Measurements from ENCODE around the gene AUTS2.
"Not testable (repeated sequence)": the region's sequence is repeated elsewhere in the genome, so short reads cannot be mapped to it uniquely, and the experiment has no call there.

AUTS2 gene

DNA sequence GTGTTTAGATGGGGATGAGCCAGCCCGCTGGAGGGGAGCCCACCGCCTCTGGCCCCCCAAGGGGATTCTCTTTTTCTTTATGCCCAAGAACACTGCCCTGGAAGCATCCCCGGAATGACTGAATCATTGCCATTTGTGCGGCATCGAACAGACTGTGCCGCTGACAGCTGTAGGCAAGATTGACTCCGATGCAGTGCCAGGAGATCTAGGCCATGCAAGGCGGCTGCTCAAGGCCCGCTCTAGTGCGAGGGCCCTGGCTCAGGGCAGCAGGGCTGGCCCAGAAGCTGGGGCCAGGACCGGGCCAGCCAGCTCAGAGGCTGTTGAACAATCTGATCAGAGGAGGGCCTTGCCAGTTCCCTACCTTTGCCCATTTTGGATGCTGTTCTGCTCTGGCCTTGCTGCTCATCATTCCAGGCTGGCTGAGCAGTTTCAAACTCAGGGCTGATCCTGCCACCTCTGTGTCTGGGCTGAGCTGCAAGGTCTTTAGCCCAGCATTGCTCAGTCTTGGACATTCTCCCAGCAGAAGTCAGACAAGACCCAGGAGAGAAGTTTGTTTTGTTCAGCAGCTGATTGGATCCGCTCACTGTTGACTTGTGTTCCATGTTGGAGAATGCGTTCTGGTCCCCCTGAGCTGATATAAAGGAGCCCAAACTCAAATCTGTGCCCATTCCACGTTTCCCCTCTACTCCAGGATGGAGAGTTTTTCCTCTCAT, 1048.4 kb downstream of the AUTS2 start:
- no peak for DNase-seq

DNA sequence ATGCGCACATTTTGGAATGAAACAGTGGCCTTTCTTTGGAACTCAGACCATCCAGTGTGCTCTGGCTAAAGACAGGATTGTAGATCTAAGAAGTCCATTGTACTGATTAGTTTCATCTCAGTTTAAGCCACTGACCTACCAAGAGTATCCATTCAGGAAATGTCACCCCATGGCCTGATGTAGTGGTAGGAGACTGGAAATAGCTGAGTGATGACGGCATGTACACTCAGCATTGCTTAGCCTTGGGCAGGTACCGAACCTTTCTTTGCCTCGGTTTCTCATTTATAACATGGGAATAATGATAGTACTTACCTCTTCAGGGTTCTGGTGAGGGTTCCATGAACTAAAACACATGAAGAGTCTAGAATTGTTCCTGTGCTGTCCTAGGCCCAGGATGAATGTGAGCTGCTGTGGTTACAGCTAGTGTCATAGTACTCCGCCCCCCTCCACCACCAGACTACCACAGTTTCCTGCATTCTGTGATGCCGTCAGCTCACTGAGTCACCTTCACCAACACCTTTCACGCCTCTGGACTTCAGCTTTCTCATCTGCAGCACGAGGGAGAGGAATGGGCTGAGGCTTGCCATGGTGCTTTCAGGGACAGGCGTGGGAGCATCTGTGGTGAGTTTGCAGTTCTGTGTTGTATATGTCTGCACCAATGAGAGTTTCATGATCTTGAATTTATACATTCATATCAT, 1049.7 kb downstream of the AUTS2 start:
- DNase-seq, result peak in 2 of 4 experiments; percentile 5 to 8

DNA sequence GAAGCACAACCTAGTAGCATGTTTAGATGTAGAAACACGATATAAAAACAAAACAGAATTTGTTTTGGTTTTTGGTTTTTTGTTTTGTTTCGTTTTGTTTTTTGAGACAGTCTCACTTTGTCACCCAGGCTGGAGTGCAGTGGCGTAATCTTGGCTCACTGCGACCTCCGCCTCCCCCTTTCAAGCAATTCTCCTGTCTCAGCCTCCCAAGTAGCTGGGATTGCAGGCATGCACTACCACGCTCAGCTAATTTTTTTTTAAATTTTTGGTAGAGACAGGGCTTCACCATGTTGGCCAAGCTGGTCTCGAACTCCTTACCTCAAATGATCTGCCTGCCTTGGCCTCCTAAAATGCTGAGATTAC, 1050.2 kb downstream of the AUTS2 start:
- not testable (repeated sequence) for DNase-seq

DNA sequence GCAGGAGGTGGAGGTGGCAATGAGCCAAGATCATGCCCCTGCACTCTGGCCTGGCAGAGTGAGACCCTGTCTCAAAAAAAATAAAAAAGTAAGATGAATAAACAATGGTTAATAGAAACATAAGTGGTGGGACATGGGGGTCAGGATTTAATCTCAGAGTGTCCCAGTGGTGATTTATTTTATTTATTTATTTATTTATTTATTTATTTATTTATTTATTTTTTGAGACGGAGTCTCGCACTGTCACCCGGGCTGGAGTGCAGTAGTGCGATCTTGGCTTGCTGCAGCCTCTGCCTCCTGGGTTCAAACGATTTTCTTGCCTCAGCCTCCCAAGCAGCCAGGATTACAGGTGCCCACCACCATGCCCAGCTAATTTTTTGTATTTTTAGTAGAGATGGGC, 1051.0 kb downstream of the AUTS2 start:
- no peak for DNase-seq

DNA sequence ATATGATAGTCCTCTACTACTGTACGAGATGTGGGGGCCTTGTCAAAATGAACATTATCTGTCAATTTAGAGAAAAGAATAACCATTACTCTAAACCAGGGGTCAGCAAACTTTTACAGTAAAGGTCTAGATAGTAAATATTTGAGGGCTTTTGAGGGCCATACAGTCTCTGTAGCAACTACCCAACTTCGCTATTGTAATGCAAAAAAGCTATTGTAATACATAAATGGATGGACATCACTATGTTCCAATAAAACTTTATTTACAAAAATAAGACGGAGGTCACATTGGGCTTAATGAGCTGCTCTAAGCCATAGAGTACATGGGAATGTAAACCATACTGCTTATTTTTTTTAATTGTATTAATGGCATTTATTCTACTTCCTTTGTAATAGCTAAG, 1055.9 kb downstream of the AUTS2 start:
- no peak for DNase-seq

DNA sequence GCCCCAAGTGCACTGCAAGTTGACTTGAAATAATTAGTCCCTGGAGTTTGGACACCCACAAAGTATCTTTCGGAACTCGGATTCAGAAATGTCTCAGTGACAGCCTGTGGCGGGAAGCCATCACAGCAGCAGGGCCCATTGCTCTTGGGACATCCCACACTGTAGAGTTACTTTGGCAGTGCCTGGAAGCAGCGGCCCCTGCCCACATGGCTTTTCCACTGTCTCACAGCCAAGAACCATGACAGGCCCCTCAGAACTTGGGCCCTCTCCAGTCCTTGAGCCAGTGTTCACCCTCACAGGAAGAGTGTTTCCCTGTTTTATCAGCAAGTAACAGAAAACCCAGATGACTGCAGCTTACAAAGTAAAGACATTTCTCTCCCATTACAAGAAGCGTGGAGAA, 1056.7 kb downstream of the AUTS2 start:
- DNase-seq, result no peak

DNA sequence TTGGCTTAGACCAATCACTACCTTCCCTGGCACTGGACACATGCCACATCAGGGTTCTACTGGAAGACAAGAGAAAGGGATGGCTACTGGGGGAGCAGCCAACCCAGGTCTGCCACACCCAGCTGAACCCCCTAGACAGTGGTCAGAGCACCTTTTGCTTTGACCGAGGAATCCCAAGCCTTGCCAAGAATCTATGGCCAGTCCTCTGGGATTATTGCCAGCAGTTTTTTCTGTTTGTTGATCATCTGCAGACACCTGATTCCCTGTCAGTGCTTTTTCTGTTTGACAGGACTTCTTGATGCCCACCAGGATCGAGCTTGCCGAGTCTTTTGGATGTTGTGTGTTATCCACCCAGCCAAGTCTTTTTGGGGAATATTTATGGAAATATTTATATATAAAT, 1057.4 kb downstream of the AUTS2 start:
- DNase-seq, result no peak

DNA sequence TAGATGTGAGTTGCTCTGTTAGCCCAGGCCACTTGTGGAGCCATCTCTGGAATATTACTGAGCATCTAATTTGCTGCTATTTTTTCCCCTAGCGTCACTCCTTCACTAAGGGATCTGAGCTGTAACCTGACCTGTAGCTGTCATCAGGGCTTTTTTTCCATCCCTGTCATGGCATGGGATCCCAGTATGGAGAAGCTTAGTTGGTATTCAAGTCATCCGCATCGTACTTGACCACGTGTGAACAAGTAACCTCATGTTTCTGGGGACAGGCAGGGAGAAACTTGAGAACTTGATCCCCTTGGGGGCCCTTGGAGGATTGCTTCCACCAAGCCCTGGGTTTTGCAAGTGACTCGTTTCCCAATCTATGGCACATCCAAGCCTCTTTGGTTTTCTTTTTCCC, 1059.3 kb downstream of the AUTS2 start:
- DNase-seq, result no peak

DNA sequence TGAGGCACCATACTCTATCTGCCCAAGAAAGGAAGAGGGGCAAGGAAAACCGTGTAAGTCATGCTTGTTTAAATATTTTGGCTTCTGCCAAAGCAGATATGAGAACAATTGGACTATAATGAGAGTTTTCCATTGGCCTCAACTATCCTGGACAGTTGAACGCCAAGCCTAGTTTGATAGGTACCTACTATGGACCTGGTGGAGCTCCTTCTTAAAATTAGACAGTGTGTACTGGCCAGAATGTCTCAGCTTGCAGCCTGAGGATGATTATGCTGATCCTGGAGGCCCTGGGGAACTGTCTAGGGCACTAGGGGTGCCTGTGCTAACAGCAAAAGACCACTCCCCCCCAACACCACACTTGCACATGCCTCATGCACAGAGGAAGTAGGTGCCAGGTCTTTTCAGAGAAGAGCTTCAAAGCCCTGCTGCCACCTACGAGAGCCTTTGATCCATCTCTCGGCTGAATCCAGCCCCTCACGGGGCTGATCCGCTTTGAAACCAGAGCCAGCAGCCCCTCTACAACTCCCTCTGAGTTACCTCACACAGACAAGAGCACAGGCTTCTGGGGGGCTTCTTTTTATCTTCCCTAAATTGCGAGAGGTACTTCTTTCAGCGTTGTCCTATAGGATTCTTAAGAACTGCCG, 1059.8 kb downstream of the AUTS2 start:
- no peak for DNase-seq

DNA sequence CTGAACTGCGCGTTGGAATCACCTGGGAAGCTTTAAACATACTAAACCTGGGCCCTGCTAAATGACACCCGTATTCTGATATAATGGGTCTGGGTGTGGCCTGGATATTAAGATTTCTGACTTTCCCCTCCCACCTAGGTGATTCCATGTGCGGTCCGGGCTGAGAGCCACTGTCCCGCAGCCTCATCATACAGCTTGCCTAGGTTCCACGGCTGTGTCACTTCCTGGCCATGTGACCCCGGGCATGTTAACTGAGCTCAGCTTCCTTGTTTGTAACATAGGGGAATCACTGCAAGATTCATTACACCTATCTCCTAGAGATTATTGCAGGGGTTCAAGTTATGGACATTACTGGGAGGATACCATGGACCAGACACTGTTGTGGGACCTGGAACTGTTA, 1061.0 kb downstream of the AUTS2 start:
- no peak for DNase-seq

DNA sequence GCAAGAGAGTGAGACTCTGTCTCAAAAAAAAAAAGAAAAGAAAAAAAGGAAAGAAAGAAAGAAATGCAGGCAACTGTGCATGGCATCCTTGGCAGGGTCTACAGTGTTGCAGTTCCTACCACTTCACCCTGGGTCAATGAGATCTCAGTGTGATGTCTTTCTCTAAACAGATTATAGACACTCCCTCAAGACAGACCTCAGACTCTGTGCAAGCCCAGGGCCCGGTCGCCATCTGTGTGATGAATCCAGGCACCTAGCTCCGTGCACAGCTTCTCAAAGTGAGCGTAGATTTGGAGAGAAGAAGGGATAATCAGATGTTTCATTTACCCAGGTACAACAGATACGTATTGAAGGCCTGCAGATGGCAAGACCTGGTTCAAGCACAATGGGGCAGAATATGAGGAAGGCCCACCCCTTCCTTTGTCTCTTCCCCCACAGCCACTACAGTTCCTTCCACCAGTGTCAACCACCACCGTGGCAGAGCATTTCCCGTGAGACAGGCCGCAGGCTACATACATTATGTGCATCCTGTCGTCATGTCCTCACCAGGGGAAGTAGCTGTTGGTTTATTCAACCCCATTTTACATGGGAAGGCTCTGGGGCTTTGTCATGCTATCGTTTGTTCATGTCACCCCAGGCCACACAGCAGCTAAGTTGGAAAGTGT, 1062.0 kb downstream of the AUTS2 start:
- no peak for DNase-seq

DNA sequence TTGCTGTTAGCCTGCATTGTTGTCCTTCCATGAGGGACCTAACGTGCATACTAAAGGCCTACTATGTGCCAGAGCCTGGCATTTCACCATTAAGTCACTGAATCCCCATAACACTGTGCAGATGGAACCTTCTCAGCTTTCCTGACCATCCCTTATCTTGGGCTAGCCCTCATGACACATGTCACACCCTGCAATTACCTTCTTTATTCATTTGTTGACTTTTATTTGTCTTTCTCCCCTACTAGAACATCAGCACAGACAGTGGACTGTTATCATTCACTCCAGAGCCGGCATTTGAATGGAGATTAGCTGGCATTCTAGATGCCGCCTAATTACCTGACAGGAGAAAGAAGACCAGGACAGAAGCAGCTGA, 1062.5 kb downstream of the AUTS2 start:
- DNase-seq, result no peak

DNA sequence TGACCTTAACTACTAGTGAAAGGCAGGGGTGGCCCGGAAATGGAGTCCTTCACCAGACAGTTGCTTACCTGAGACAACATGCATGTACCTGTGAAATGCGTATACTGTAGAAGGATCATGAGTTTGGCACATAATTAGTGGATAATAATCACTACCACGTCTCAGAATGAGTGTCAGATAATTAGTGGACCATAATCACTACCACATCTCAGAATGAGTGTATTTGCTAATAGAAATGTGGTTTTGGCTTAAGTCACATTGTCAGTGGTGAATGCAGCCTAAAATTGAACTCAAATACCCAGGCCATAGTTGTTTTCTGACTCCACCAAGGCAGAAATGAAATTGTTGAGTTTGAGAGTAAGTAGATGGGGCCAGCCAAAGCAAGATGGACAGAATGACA, 1065.4 kb downstream of the AUTS2 start:
- DNase-seq, result no peak

DNA sequence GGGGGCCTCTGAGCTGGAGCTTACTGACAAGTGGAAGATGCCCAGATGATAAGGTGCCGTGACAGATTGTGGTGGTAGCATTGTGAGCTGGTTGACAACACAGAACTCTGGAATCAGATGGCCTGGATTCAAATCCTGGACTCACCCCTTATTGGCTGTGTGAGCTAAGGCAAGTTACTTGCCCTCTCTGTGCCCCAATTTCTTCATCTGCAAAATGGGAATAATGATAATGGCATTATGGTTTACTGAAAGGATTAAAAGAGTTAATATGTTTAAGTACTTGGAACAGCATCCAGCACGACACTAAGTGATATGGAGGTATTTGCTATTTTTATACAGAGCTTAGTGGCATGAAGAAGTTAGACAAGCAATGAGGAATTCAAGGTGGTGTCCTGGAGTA, 1067.7 kb downstream of the AUTS2 start:
- DNase-seq, result no peak

DNA sequence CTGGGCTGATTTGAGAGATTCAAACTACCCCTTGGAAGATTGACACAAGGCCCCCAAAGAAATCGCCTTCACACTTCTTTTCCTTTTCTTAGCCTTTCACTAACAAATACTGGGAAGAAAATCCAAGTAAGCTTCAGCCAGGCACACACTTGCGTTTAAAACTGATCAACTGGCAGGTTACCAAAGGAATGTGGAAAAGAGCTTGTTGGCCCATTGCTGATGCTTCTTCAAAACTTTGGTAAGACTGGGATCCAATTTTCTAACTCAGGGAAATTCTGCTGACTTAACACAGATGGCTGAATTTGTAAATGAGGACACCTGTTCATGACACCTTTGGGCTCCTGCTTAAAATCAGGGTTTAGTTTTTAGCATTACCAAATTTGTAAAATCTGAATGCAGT, 1069.1 kb downstream of the AUTS2 start:
- DNase-seq, result no peak

DNA sequence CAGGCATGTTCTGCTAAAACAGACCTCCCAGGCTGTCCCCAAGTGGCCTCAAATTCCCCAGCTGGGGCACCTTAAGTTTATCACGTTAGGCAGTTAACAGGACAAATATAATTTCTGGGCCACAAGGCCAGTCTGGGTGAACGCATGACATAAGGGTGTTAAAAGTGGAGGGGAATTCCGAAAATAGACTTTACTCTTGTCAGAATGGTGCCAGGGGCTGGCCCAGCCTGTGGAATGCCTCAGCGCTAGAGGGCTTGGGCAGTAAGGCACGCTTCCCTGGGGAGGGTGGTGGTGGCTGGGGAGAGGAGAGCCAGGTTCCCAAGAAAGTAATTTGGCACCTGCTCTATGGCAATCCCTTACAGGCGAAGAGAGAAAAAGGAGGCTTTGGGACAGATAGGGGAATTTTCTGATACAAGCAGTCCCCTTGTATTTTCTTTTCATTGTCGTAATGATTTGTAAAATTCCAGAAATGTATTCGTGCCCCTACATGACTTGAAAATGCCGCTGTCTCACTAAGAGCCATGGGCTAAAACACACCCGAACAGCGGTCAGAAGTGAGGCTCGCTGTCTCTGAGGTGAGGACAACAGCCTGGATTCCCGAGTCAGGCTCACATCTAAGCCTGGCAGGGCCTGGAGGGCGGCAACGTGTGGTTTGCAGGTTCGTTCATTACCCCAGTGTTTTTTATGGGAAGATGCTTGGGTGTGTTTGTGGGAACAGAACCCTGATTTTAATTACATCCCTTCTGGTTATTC, 1070.5 kb downstream of the AUTS2 start:
- DNase-seq, result no peak

DNA sequence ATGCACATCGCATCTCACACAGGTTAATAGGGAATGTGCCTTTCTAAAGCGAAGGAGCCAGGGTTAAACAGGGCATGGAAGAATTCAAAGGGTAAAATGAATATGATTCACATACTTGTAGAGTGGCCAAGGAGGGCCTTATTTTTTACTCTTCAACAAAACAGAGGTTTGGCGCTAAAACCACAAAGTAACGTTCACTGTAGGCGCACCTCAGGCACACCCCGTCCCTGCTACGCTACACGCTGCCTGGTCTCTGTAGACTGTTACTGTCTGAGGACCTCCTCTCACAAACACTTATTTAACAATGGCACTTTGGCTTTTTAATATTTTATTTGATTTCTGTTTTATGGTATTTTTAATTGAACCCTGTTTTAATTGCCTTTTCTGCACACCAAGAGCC, 1071.6 kb downstream of the AUTS2 start:
- no peak for DNase-seq

DNA sequence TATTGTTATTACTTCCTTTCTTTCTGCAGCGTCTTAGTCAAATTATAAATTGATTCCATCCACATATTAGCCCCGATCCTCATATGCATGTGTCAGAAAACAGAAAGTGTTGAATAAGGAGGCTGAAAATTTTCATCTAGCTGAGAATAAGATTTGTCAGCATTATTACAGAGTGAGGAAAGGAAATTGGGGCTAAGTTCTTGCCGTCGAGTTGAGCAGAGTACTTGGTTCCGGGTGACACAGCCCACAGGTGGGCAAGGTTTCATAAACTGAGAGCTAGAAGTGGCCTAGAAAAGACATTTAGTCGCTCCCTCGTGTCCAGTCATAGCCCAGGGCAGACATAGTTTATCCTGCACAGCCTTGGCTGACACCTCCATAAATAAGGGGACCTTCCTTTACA, 1072.0 kb downstream of the AUTS2 start:
- no peak for DNase-seq

DNA sequence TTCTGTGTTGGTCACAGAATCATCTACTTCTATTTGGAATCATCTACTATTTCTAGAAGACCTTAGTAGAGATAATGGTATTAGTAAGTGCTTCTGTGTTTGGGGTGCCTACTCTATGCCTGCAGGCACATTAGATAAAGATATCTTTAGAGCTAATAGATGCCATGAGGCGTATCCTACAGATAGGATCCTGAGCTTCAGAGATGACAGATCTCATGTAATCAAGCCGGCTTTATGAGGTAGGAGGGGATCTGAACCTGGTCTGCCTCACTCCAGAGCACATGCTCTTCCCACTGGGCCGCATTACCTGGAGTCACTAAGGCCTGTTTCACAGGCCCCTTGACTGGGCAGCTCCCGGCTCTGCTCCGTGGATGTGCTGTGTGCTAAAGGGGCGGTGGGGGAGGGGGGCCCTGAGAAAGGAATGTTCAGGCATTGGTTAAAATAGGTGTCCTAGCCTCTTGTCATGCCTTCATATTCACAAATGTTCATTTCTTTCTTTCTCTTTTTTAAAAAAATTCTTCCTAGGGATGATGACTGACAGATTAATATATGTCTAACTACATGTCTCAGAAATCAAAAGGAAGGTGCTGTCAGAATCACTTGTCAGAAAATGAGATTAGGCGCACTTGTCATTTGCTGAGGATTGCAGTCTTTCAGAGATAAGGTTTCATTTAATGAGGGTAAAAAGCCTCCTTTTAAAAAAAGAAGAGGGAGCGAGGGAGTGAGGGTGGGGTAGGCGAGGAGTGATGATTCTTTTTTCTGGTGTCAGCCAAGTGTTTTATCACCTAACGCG, 1075.7 kb downstream of the AUTS2 start:
- no peak for DNase-seq

DNA sequence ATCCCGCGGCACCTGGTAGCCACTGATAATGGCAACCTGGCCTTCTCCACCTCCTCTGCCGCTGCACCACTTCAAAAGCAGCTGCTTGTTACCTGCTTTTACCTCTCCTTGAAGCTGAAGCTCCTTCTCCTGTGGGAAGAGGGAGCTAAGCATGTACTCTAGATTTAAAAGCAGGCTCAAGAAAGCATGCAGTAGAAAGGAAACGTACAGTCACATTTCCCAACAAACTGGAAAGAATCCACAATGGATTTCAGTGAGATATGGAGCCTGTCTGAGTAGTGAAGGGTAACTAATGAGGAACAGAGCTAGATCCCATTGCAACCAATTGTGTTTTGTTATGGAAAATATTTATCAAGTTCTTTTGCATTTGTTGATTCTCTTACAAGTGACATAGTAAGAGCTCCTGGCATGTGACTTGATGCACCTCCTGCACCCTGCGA, 1076.3 kb downstream of the AUTS2 start:
- no peak for DNase-seq

DNA sequence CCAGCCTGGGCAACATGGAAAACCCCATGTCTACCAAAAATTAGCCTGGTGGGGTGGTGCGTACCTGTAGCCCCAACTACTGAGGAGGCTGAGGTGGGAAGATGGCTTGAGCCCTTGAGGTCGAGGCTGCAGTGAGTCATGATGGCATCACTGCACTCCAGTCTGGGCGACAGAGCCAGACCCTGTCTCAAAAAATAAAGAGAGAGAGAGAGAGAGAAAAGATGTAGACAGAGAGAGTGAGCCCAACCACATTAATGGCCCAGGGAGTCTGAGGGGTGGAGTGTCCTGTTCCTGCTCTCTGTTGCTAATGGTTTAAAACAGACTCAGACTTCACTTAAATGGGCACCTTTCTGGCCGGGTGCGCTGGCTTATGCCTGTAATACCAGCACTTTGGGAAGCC, 1078.0 kb downstream of the AUTS2 start:
- DNase-seq, result no peak
